ENCODE results near the gene VAV2. TPM values are rescaled to one million over a fixed set of nuclear protein-coding genes. Genes with fewer than 3 reads are reported as not detected.

VAV2 gene
- total and polyA plus RNA-seq, 9 of the 15 experiments (the other 6 are each of a cell fraction or from before 2014, with no cell fraction given): 0.01 to 2.7 (median 1.0) TPM; not detected in 1

GRCh38 chr9:133788045-133788818 is 203.9 kb downstream of the VAV2 start:
- TF ChIP-seq, protein P1, sequence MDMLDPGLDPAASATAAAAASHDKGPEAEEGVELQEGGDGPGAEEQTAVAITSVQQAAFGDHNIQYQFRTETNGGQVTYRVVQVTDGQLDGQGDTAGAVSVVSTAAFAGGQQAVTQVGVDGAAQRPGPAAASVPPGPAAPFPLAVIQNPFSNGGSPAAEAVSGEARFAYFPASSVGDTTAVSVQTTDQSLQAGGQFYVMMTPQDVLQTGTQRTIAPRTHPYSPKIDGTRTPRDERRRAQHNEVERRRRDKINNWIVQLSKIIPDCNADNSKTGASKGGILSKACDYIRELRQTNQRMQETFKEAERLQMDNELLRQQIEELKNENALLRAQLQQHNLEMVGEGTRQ (CRISPR knock-in tag; IDR thresholded peaks at IDR 0.05): no peak
- TF ChIP-seq ZNF280B (CRISPR knock-in tag; IDR thresholded peaks at IDR 0.05) (no peak), RBBP5 (IDR thresholded peaks at IDR 0.05; ENCODE audit: borderline replicate concordance, insufficient read depth, low read length, poor library complexity, severe bottlenecking) (no peak), DDX20 (tag; IDR thresholded peaks at IDR 0.05; ENCODE audit: low read depth) (no peak), JUND (IDR thresholded peaks at IDR 0.05; ENCODE audit: borderline replicate concordance, low read depth, low read length) (no peak), JUND (tag; IDR thresholded peaks at IDR 0.05; ENCODE audit: borderline replicate concordance, low read depth, low read length) (no peak), USF1 (CRISPR knock-in tag; IDR thresholded peaks at IDR 0.05) (no peak)
- TF ChIP-seq, protein P2, sequence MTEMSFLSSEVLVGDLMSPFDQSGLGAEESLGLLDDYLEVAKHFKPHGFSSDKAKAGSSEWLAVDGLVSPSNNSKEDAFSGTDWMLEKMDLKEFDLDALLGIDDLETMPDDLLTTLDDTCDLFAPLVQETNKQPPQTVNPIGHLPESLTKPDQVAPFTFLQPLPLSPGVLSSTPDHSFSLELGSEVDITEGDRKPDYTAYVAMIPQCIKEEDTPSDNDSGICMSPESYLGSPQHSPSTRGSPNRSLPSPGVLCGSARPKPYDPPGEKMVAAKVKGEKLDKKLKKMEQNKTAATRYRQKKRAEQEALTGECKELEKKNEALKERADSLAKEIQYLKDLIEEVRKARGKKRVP (CRISPR knock-in tag; IDR thresholded peaks at IDR 0.05): no peak
- intact Hi-C loops (cut with micrococcal nuclease) (no loop called here), in situ Hi-C loops (cut with MboI) (loop anchor here (5.0 kb wide), 1 partner anchor 209 kb away; no protein-coding TSS in a partner anchor)
- WGBS (ENCODE audit: insufficient coverage, low coverage, missing lambda C conversion rate): 15% methylated on average over 28 of the region's 37 CpGs
- Histone ChIP-seq H3K27ac (ENCODE audit: extremely low read depth, low read depth, low read length) (no peak overlapping the region), H2AFZ (ENCODE audit: low read depth, low read length) (no peak overlapping the region), H3K4me2 (ENCODE audit: insufficient read depth, low read length) (no peak overlapping the region), H3K4me1 (replicated peaks in 1 of 2; ENCODE audit: control insufficient read depth in 2 of 2, insufficient read depth in 2 of 2, low read length in 2 of 2) (peaks cover 0 to 17% of the 10 kb centered on the region in 2 experiments; a peak in 2 of 5 replicates), H3K4me3 (no peak overlapping the region), H3K36me3 (ENCODE audit: control insufficient read depth, insufficient read depth, low read length) (no peaks in the 10 kb centered on the region), H4K20me1 (replicated peaks; ENCODE audit: control insufficient read depth, insufficient read depth, low read length) (0 out of 2 replicates have a peak, but pooled peaks cover 9% of the 10 kb centered on the region), H3K9me3 (replicated peaks; ENCODE audit: control insufficient read depth, insufficient read depth, low read depth, low read length) (no peaks in the 10 kb centered on the region), H3K9ac (ENCODE audit: insufficient read depth in 1 of 2, low read depth in 2 of 2, low read length in 2 of 2) (no peak overlapping the region), H3K27me3 (ENCODE audit: control insufficient read depth in 2 of 2, insufficient read depth in 2 of 2, low read length in 2 of 2) (peaks cover 0 to 35% of the 10 kb centered on the region in 2 experiments; a peak in 3 of 5 replicates), H3K79me2 (ENCODE audit: control insufficient read depth, insufficient read depth, low read length) (no peaks in the 10 kb centered on the region), H3K9me1 (ENCODE audit: control insufficient read depth, insufficient read depth, low read length) (no peaks in the 10 kb centered on the region)
- ATAC-seq (no peak), DNase-seq (ENCODE audit: extremely low read depth in 1 of 4, low spot score in 3 of 4) (no peak), FAIRE-seq (no peak)
- CTCF ChIA-PET (ENCODE audit: low intra/inter-chr PET ratio): no interaction called here
- POLR2A ChIA-PET: no interaction called here
- no TSS peak for BruUV-seq (replicated peaks)

Measured in K562 (cell line).